ENCODE data around the gene EIF5AL1. TPM values are rescaled to one million over a fixed set of nuclear protein-coding genes. Genes with fewer than 3 reads are reported as not detected.
"Not testable (repeated sequence)": the region's sequence is repeated elsewhere in the genome, so short reads cannot be mapped to it uniquely, and the experiment has no call there.

Gene EIF5AL1
- total RNA-seq, 1 experiment from 2014 or later: 0.39 TPM

GRCh38 chr10:79509306-79509933 is 2.9 kb upstream of the EIF5AL1 start:
- not testable (repeated sequence) for H3K27me3 ChIP-seq (ENCODE audit: insufficient read depth, low read length); H3K4me1 ChIP-seq (ENCODE audit: insufficient read depth, low read length); H3K79me1 ChIP-seq (ENCODE audit: insufficient read depth, low read depth, low read length, poor library complexity, severe bottlenecking); H4K20me1 ChIP-seq (ENCODE audit: control insufficient read depth, insufficient read depth, insufficient read length); H4K91ac ChIP-seq (ENCODE audit: insufficient read length, low read depth, low read length); H2BK15ac ChIP-seq (ENCODE audit: low read depth, low read length); H2AK5ac ChIP-seq (ENCODE audit: insufficient read length, low read length); H2BK120ac ChIP-seq (ENCODE audit: low read depth, low read length, poor library complexity, severe bottlenecking); H3K79me2 ChIP-seq (ENCODE audit: insufficient read depth, low read length); H4K5ac ChIP-seq (ENCODE audit: insufficient read length, low read depth, low read length); H3K27ac ChIP-seq (ENCODE audit: insufficient read length, low read depth, low read length); H3K4me3 Mint-ChIP-seq; H2BK5ac ChIP-seq (ENCODE audit: insufficient read length, low read length); H4K8ac ChIP-seq (replicated peaks; ENCODE audit: insufficient read length, low read depth, low read length); H3K18ac ChIP-seq (ENCODE audit: insufficient read length, low read depth, low read length); DNase-seq; H2BK12ac ChIP-seq (ENCODE audit: insufficient read length, low read depth, low read length); H3K23me2 ChIP-seq (ENCODE audit: insufficient read length, low read depth, low read length, poor library complexity, severe bottlenecking); H3K4me1 Mint-ChIP-seq; H2AFZ ChIP-seq (ENCODE audit: low read length); H3K9ac ChIP-seq (ENCODE audit: extremely low read depth, insufficient read length, low read length); H3K36me3 Mint-ChIP-seq (ENCODE audit: insufficient read depth in 1 of 3, low read depth in 3 of 3); H3K4ac ChIP-seq (ENCODE audit: low read depth, low read length); H3K14ac ChIP-seq (ENCODE audit: insufficient read depth, low read length); H3K9me3 Mint-ChIP-seq; H3K4me2 ChIP-seq (ENCODE audit: insufficient read depth, insufficient read length, low read length); H3K56ac ChIP-seq (ENCODE audit: insufficient read length, low read depth, low read length); H3T11ph ChIP-seq (ENCODE audit: low read length); H2BK20ac ChIP-seq (ENCODE audit: low read depth, low read length, poor library complexity, severe bottlenecking); H3K23ac ChIP-seq (ENCODE audit: insufficient read length, low read depth, low read length); H3K9me3 ChIP-seq (ENCODE audit: control insufficient read depth, low read depth, low read length); H3K27ac Mint-ChIP-seq
- H3K27me3 Mint-ChIP-seq (ENCODE audit: low read depth): peaks cover 34% of the 10 kb centered on the region
- no CpG with 5 or more reads among the region's 3 CpGs for WGBS (ENCODE audit: extremely low coverage, insufficient read length, low lambda C conversion rate)

GRCh38 chr10:79509934-79510508 is 2.3 kb upstream of the EIF5AL1 start:
- not testable (repeated sequence) for H4K20me1 ChIP-seq (ENCODE audit: control insufficient read depth, insufficient read depth, insufficient read length); H3K9me3 ChIP-seq (ENCODE audit: control insufficient read depth, low read depth, low read length); H3T11ph ChIP-seq (ENCODE audit: low read length); H3K23ac ChIP-seq (ENCODE audit: insufficient read length, low read depth, low read length); H3K56ac ChIP-seq (ENCODE audit: insufficient read length, low read depth, low read length); H3K27ac Mint-ChIP-seq; H3K9me3 Mint-ChIP-seq; H4K8ac ChIP-seq (replicated peaks; ENCODE audit: insufficient read length, low read depth, low read length); H3K4me3 Mint-ChIP-seq; H2AFZ ChIP-seq (ENCODE audit: low read length); H3K18ac ChIP-seq (ENCODE audit: insufficient read length, low read depth, low read length); DNase-seq; H3K27ac ChIP-seq (ENCODE audit: insufficient read length, low read depth, low read length); H2AK5ac ChIP-seq (ENCODE audit: insufficient read length, low read length); H2BK12ac ChIP-seq (ENCODE audit: insufficient read length, low read depth, low read length); H3K9ac ChIP-seq (ENCODE audit: extremely low read depth, insufficient read length, low read length); H2BK5ac ChIP-seq (ENCODE audit: insufficient read length, low read length); H3K79me1 ChIP-seq (ENCODE audit: insufficient read depth, low read depth, low read length, poor library complexity, severe bottlenecking); H3K79me2 ChIP-seq (ENCODE audit: insufficient read depth, low read length); H3K4me1 Mint-ChIP-seq; H3K23me2 ChIP-seq (ENCODE audit: insufficient read length, low read depth, low read length, poor library complexity, severe bottlenecking); H3K4me2 ChIP-seq (ENCODE audit: insufficient read depth, insufficient read length, low read length); H2BK15ac ChIP-seq (ENCODE audit: low read depth, low read length); H2BK20ac ChIP-seq (ENCODE audit: low read depth, low read length, poor library complexity, severe bottlenecking); H3K36me3 Mint-ChIP-seq (ENCODE audit: insufficient read depth in 1 of 3, low read depth in 3 of 3); H3K4ac ChIP-seq (ENCODE audit: low read depth, low read length); H4K91ac ChIP-seq (ENCODE audit: insufficient read length, low read depth, low read length); H2BK120ac ChIP-seq (ENCODE audit: low read depth, low read length, poor library complexity, severe bottlenecking); H3K4me1 ChIP-seq (ENCODE audit: insufficient read depth, low read length); H3K14ac ChIP-seq (ENCODE audit: insufficient read depth, low read length); H3K27me3 ChIP-seq (ENCODE audit: insufficient read depth, low read length); H4K5ac ChIP-seq (ENCODE audit: insufficient read length, low read depth, low read length)
- H3K27me3 Mint-ChIP-seq (ENCODE audit: low read depth): peaks cover 36% of the 10 kb centered on the region
- WGBS (ENCODE audit: extremely low coverage, insufficient read length, low lambda C conversion rate): no CpG with 5 or more reads among the region's 5 CpGs
